ENCODE data around the gene OCSTAMP. TPM values are rescaled to one million over a fixed set of nuclear protein-coding genes. Genes with fewer than 3 reads are reported as not detected.

OCSTAMP gene, protein sequence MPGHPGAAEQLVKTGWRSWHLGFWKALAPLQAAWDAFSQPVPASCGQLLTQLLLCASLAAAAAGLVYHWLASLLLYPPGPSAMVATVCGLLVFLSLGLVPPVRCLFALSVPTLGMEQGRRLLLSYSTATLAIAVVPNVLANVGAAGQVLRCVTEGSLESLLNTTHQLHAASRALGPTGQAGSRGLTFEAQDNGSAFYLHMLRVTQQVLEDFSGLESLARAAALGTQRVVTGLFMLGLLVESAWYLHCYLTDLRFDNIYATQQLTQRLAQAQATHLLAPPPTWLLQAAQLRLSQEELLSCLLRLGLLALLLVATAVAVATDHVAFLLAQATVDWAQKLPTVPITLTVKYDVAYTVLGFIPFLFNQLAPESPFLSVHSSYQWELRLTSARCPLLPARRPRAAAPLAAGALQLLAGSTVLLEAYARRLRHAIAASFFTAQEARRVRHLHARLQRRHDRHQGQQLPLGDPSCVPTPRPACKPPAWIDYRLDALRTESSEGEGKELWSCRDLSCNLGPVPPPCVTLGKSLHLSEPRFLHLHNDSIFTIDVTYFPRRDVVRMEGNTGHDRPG
- polyA plus RNA-seq (ENCODE audit: insufficient read length): not detected

DNA sequence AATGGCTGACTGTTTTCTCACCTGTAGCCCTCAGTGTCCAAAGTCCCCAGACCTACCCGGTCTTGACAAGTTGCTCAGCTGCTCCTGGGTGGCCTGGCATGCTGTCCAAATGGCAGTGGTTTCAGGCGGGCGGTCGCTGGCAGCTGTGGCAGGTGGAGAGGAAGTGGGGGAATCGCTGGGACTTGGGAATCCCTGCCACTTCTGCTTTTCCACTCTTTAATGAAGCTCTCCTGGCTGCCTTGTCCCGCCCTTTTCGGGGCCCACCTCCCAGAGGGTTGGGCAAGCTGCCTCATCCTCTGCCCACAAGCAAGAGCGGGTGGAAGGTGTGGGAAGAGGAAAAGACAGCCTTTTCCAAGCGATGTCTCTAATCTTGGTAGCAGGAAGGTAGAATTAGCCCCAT, at the start of gene OCSTAMP:
Gene OCSTAMP (minus strand): TSS at position 194 of the 400 bp plus-strand sequence. CDS start 94 bp downstream, at position 100.
- no peak for DNase-seq

DNA sequence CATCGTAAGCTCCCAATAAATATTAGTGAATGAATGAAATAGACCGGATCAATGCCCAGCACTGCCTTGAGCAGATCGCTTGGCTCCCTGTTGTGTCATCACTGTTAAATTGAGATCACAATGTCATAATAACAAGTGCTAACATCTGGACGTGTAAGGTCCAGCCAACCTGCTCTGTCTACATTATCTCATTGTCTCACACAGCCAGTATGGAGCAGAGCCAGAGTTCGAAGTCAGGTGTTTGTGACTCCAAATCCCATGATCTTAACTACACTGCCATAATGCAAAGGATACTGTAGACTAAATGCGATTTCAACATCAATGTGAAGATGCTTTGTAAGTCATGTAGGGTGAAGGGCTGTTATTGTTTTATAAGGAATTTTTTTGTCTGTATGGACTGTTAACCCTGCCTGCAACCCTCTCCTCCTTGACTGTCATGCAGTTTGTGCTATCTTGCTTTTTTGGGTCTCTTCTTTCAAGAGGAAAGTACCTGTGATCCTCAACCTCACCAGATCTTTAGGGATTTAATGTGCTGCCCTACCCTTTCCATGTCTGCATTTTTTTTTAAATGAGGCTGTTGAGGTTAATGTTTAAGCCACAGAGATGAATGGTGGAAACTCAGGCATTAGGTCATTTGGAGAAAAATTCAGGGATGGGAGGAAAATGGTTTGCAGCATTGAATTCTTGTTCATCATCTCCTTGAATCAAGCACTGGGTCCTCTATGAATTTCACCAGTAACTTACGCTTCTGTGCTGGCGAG, 49.0 kb upstream of the OCSTAMP start:
- DNase-seq: no peak

DNA sequence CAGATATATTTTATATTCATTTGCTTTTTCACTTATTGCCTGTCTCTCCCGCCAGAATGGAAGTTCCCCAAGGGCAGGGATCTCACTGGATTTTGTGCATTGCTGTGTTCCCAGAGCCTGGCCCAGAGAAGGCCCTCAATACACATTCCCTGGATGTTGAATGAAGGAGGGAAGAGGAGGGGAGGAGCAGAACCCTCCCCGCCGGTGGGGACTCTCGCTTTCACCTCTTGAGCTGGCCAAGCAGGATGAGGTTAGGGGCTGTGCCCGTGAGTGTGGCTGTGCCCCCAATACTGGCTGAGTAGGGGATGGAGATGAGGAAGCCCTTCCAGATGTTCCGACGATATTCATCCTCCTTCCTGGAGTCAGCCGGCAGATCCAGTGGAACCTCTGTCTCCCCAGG, 45.5 kb upstream of the OCSTAMP start:
- no peak for DNase-seq

DNA sequence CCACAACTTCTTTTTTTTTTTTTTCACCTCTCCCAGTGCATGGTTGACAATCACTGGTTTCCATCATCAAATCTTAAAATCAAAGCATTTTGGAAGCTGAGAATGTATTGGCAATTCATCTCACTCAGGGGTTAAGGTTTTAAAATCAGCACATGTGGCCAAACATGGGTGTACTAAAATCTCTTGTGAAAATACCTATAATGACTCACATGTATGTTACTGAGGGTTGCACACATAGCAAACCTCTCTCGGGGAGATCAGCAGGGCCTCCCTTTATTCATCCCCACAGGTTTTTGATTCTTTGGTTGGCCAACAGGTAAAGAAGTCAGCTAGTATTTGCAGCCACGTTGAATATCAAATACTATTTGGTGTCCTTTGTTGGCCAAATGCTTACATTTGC, 44.3 kb upstream of the OCSTAMP start:
- no peak for DNase-seq

DNA sequence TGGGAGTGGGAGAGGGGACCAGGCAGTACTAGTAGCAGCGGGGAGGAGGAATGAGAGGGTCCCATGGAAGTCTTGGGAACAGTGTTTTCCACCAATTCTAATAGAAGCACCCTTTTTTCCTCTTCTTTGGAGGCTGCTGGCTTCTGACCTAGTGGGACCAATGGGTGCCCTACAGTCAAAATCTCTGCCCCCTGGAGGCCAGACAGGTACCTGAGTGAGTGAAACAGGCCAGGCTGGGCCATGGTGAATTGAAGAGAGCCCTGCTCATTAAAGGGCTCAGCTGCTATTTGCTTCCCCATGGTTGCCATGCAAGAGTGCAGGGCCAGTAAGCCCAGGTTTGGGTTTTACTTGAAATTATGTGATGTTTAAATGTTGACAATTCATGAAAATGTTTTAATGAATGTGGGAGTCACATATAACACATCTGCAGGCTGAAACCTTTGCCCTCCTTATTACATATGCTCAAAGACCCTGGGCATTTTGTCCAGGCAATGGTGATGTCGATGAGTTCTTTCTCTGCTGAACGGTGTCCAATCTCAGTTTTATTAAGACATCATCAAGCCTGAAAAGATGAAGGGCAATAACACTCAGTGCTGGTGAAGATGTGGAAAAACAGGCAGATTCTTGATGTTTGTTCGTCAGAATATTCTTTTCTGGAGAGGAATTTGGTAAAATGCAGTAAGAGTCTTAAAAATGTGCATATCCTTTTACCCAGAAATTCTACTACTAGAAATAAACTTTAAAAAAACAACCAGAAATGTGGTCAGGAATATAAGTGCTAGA, 42.3 kb upstream of the OCSTAMP start:
- DNase-seq: no peak

DNA sequence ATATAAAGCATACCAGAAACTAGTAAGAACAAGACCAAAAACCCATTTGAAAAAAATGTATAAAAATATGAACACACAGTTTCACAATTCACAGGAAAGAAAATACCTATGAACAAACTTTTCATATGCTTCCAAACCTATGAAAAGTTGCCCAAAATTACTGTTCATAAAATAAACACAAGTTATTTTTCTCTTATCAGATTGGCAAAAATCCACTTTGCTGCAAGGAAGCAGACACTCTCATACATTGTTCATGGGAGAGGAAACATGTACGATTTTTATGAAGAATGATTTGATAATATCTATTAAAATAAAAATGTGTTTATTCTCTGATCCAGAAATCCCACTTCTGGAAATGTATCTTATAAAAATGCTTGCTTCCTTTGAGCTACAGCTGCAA, 40.0 kb upstream of the OCSTAMP start:
- DNase-seq: no peak

DNA sequence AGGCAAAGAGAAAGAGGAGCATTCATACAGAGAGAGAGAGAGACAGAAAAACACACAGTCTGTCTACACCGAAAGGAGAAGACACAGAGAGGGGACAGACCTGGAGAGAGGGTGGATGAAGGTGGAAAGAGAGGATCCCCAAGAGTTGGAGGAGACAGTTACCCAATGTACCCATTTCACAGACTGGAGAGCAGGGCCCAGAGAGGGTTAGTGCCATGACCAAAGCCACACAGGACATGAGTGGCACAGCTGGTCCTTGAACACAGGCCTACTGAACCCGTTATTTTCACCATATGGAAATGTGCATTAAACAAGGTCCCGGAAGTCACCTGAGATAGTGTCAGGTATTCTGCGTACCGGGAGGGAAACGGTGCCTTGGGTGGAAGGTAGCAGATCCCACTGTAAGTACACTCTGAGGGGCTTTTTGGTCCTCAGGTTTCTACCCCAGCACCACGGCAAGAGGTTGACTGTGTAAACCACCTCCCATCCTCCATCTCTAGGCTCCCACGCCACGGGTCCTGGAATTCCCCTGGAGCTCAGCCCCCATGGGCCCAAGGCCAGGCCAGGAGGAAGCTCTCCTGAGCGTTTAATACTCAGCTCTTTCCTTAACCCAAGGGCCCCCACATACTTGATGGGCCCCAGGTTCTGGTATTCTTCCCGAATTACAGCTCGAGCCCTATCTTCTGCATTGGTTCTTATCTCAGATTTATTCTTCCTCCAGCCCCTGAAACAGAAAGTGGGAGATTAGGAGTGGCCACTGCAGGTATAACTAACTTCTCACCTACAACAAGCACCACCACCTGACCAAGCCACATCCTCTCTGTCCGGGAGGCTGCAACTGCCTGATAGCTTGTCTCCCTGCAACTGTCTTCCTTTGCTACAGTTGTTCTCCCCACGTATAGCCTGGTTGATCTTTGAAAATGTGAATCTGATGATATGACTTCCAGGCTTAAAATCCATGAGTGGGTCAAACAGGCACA, 38.4 kb upstream of the OCSTAMP start:
- no peak for DNase-seq

DNA sequence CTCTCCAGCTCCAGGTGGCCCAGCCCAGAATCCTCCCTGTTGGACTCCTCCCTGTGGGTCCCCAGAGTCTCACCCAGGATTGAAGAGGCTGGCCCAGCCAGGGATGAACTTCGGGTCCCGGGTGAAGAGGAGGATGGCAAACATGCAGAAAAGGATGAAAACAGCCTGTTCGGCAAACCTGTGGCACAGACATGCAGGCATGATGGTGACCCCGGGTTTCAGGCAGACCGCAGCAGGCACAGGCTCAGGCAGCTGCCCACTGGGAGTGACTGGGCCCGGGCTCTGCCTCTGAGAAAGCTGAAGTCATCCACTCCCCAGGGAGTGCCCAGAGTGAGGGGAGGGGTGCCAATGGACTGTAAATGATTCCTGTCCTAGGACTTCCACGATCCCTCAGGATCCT, 37.5 kb upstream of the OCSTAMP start:
- DNase-seq: no peak

DNA sequence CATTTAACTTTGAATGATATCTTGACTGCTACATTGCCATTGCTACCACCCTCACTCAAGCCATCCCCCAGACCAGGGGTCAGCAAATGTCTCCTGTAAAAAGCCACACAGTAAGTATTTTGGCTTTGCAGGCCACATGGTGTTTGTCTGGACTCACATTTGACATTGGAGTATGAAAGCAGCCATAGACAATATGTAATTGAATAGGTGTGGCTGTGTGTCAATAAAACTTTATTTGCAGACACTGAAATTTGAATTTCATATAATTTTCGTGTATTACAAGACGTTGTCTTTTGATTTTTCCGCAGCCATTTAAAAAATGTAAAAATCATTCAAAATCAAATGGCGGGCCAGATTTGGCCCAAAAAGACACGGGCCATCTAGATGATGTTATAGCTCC, 36.3 kb upstream of the OCSTAMP start:
- no peak for DNase-seq

DNA sequence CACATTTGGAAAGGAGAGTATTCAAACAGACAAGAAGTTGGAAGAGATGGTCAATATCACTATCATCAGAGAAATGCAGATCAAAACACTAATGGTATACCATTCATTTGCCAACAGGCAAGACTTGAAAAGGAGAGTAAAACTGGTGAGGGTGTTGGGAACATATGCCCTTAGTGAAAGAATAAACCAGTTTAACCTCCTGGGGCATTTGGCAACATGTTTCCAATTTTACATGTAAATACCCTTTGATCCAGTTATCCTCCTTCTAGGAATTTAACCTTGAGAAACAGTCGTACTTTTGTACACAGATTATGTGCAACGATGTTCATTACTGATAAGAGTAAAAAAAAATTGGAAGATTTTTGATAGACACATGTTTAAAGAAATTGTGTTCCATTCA, 34.1 kb upstream of the OCSTAMP start:
- no peak for DNase-seq

DNA sequence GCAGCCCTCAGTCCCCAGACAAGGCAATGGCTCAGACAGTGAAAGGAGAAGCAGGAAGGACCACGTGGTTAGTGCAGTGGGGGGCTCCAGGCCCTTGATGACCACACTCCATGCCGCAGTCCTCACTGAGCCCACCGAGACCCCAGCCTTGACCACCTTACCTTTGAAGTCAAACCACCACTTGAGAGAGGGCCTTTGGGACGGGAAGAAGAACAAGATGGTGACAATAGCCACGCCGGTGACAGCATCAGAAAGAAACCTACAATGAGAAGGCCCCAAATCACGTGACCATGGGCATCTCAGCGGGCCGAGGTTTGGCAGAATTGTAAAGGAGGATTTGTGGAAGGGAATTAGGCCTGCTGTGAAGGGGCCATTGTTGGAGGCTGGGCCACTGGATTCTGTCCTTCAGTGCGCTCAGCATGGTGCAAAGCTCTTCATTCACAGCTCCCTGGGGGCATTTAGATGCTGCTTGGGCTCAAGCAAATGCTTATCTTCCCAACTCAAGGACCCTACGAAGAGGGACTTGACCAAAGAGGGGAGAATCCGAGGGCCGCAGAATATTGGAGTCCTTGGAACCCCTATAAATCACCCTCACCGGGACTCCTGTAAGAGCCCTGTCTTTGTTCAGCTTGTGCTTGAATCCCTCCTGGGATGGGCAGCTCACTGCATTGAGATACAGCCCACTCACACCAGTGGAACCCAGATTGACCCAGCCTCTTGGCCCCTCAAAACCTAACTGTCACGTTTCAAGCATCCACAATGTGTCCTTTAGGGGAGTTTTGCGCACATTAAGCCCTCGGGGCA, 33.2 kb upstream of the OCSTAMP start:
- DNase-seq: no peak

DNA sequence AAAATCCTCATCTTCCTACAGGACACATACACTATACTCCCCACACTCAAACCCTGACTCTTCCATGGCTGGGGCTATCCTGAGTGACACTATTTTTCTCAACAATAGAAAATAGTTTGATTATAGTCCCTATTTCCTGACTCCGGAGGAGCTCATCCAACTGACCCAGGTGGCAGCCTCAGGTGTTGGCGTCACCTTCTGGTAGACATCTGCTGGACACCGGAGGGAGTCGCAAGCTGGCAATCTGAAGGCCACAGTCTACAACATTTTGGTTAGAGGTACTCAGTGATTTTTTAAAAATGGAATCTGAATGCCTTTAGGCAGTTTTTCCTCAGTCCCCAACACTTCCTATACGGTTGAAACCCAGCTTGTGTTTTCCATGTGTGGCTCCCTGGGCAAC, 32.2 kb upstream of the OCSTAMP start:
- no peak for DNase-seq

DNA sequence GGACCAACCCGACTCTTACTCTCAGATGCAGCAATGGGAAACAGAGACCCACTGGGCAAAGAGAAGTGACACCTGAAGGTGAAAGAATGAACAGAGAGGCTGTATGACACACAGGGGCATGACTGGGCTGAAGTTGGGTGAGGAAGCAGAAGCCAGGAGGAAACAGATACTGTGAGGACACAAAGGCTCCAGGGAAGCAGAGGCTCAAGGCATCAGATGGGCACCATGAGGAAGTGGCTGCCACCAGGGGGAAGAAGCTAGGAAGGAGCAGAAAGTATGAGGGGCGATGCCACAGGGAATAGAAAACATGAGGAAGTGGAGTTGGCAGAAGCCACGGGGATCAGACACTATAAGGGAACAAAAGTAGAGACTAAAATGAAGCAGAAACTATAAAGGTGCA, 30.9 kb upstream of the OCSTAMP start:
- DNase-seq: no peak

DNA sequence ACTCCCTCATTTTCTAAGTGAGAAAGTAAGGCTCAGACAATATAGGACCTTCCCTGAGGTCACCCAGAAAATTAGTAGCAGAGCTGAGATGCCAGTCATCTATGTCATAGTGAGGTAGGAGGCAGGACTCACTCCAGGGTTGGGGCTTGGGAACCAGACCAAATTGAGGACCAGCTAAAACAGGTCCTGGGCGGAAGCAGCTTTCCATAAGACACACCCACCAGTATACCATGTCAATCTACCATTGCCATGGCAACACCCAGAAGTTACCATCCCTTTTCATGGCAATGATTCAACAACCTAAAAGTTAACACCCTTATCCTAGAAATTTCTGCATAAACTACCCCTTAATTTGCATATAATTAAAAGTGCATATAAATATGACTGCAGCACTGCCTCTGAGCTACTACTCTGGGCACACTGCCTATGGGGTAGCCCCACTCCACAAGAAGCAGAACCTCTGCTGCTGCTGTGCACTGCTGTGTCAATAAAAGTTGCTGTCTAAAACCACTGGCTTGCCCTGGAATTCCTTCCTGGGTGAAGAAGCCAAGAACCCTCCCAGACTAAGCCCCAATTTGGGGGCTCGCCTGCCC, 30.3 kb upstream of the OCSTAMP start:
- DNase-seq: no peak

DNA sequence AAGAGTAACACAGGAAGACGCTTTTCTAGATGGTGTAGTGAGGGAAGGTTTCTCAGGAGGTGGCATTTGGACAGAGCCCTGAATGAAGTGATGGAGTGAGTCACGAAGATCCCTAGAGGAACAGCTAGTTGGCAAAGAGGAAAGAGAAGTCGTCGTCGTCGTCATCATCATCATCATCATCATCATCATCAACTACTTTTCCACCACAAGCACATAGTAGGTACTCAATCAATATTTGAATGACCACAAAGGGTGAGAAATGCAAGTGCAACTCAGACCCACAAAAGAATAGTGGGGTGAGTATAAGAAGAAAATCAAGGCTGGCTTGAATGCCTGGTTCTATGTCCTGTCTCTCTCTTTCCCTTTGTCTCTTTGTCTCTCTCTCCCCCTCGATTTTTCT, 28.3 kb upstream of the OCSTAMP start:
- no peak for DNase-seq

DNA sequence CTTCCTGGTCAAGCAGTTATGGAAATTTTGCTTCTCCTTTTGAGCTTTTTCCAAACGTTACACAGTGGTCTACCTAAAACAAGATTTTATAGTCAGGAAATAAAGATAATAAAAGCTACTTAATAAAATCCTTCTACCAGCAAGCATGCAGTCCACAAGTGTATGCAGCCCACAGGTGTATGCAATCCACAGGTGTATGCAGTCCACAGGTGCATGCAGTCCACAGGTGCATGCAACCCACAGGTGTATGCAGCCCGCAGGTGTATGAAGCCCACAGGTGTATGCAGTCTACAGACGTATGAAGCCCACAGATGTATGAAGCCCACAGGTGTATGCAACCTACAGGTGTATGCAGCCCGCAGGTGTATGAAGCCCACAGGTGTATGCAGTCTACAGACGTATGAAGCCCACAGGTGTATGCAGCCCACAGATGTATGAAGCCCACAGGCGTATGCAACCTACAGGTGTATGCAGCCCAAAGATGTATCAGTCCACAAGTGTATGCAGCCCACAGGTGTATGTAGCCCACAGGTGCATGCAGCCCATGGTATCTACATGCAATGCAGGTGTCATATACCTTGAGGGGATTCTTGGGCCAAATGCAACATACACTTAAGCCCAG, 26.4 kb upstream of the OCSTAMP start:
- no peak for DNase-seq

DNA sequence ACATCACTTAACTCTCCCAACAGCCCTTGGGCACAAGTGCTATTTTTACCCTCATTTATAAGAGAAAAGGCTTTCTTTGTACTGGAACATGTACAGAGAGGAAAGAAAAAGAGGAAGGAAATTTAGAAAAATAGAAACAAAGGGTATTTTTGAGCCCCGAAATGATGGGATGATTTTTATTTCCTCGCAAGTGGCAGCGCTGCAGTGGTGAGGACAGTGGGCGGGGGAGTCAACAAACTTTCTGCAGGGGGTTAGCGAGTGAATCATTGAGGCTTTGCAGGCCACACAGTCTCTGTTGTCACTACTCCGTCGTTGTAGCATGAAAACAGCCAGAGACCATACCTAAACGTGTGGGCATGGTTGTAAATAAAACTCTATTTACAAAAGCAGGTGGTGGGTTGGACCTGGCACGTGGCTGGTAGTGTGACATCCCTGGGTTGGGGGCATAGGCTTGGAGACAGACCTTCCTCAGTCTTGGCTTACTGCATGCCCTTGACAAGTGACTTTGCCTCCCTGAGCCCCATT, 25.5 kb upstream of the OCSTAMP start:
- DNase-seq: no peak

DNA sequence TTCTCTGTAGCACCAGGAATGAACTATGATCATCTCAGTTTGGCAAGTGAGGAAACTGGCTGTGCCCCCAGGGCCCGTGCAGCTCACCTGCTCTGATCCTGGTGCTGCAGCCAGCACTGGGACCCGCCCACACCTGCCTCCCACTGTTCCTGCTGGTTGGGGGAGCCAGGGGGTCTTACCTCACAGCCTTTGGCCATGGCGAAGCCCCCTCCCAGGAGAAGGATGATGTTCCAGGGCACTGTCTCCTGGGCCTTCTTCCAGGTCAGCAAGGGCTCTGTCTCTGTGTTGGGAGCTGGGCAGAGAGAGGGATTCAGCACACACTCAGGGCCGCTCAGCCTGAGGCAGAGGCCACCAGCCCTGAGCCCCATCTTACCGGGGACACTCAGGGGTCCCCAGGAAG, 24.9 kb upstream of the OCSTAMP start:
- DNase-seq: no peak

DNA sequence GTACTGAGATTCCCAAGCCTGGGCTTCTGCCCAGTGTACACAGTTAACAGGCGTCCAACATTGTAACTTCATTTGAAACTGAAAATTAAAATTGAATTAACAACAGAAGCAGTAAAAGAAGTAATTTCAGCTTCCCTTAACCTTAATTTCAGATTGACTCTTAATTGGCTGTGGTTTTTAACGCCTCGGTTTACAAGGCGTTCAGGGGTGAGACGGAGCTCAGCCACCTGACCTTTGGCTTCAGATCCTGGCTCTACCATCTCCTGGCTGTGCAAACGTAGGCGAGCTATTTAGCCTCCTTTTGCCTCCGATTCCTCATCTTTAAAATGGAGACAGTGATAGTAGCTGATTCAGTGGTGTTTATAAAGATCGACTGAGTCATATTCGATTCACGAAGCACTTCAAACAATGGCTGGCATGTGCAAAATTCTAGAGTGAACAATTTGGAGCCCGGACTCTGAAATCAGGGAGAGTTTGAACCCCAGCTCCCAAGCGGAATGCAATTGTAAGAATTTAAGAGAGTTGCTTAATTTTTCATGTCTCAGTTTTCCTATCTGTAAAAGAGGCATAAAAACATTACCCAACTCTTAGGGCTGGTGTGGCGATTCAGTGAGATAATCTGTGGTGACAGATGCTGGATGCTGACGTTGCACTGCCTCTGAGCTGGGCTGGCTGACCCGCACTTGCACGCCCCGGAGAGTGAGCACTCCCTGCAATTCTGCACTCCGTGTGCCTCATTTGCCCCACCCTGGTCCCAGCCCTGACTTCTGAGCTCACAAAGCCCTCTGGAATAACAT, 23.5 kb upstream of the OCSTAMP start:
- DNase-seq: no peak
